Skeletal muscle tissue (tissue), 4 donors: ENCODE data around the gene COL20A1. TPM values are rescaled to one million over a fixed set of nuclear protein-coding genes. Genes with fewer than 3 reads are reported as not detected.

Experiments
- H3K27ac ChIP-seq: one replicate; pipeline ENCODE4 v1.7.0; 2013; ENCODE audit warnings: mild to moderate bottlenecking, low read depth, low read length, inconsistent platforms
- H3K27me3 ChIP-seq, 3 donors: one replicate each; pipeline ENCODE4 v1.7.0; 2013; ENCODE audit warnings: low read length in 3 of 3; ENCODE audit not compliant: control insufficient read depth in 3 of 3, insufficient read depth in 3 of 3
- H3K36me3 ChIP-seq, 3 donors: one replicate each; pipeline ENCODE4 v1.7.0; 2013; ENCODE audit warnings: low read length in 3 of 3; ENCODE audit not compliant: control insufficient read depth in 3 of 3, insufficient read depth in 3 of 3
- H3K4me1 ChIP-seq, 3 donors: one replicate each; pipeline ENCODE4 v1.7.0; 2013; ENCODE audit warnings: low read length in 3 of 3, mild to moderate bottlenecking in 3 of 3; ENCODE audit not compliant: control insufficient read depth in 3 of 3, insufficient read depth in 3 of 3
- H3K4me3 ChIP-seq, 3 donors: one replicate each; pipeline ENCODE4 v1.7.0; 2013; ENCODE audit warnings: low read length in 3 of 3
- H3K9ac ChIP-seq, 3 donors: one replicate each; pipeline ENCODE4 v1.7.0; 2013; ENCODE audit warnings: low read length in 3 of 3, mild to moderate bottlenecking in 3 of 3, moderate library complexity in 2 of 3, low read depth in 1 of 3
- H3K9me3 ChIP-seq, 3 donors: one replicate each; pipeline ENCODE4 v1.7.0; 2013; ENCODE audit warnings: low read length in 3 of 3; ENCODE audit not compliant: control insufficient read depth in 3 of 3
- total RNA-seq: library from RNA; depleted of rRNA; stranded (reverse); fragments of >200 nt; gene quantifications from one replicate; pipeline ENCODE4 v1.2.3, GENCODE V29; 2014
- donor health status: Osteomylitis.

The COL20A1 gene
- total RNA-seq, 1 donor from 2014 or later = 2.6 TPM

GRCh38 chr20:63284083-63284440, 8.9 kb upstream of the COL20A1 start:
- H3K4me1 ChIP-seq = no peaks in the 10 kb centered on the region
- no peak overlapping the region for H3K27ac ChIP-seq
- no peak overlapping the region for H3K9ac ChIP-seq
- H3K36me3 ChIP-seq = peaks cover 51 to 69% (median 60%) of the 10 kb centered on the region in 3 donors
- no peak overlapping the region for H3K4me3 ChIP-seq
- H3K27me3 ChIP-seq = no peaks in the 10 kb centered on the region
- H3K9me3 ChIP-seq = no peaks in the 10 kb centered on the region

- no peak overlapping the region for H3K27ac ChIP-seq
- no peak overlapping the region for H3K4me3 ChIP-seq
- H3K36me3 ChIP-seq = peaks cover 49 to 66% (median 56%) of the 10 kb centered on the region in 3 donors
- no peaks in the 10 kb centered on the region for H3K4me1 ChIP-seq
- no peaks in the 10 kb centered on the region for H3K9me3 ChIP-seq
- no peak overlapping the region for H3K9ac ChIP-seq
- H3K27me3 ChIP-seq = no peaks in the 10 kb centered on the region
Observed at GRCh38 chr20:63284544-63284949, 8.4 kb upstream of the COL20A1 start.

GRCh38 chr20:63284981-63285524, 7.9 kb upstream of the COL20A1 start:
- no peak overlapping the region for H3K9ac ChIP-seq
- no peaks in the 10 kb centered on the region for H3K4me1 ChIP-seq
- no peak overlapping the region for H3K27ac ChIP-seq
- H3K36me3 ChIP-seq = peaks cover 47 to 61% (median 55%) of the 10 kb centered on the region in 3 donors
- no peaks in the 10 kb centered on the region for H3K9me3 ChIP-seq
- no peak overlapping the region for H3K4me3 ChIP-seq
- H3K27me3 ChIP-seq = no peaks in the 10 kb centered on the region

- Histone ChIP-seq H3K27ac (no peak overlapping the region), H3K4me1 (no peaks in the 10 kb centered on the region), H3K9ac (no peak overlapping the region), H3K27me3 (no peaks in the 10 kb centered on the region), H3K9me3 (no peaks in the 10 kb centered on the region), H3K4me3 (no peak overlapping the region), H3K36me3 (peaks cover 43 to 53% (median 49%) of the 10 kb centered on the region in 3 donors)
Observed at GRCh38 chr20:63285636-63286615, 7.1 kb upstream of the COL20A1 start.

GRCh38 chr20:63286781-63287696, 5.9 kb upstream of the COL20A1 start:
- Histone ChIP-seq H3K27ac (no peak overlapping the region), H3K4me3 (no peak overlapping the region), H3K9ac (no peak overlapping the region), H3K4me1 (no peaks in the 10 kb centered on the region), H3K27me3 (peaks cover 2 to 4% (median 4%) of the 10 kb centered on the region in 3 donors), H3K9me3 (no peaks in the 10 kb centered on the region), H3K36me3 (peaks cover 37 to 42% (median 40%) of the 10 kb centered on the region in 3 donors)

- H3K4me3 ChIP-seq = no peak overlapping the region
- no peaks in the 10 kb centered on the region for H3K4me1 ChIP-seq
- peaks cover 31 to 38% (median 32%) of the 10 kb centered on the region in 3 donors for H3K36me3 ChIP-seq
Observed at GRCh38 chr20:63287697-63288580, 5.0 kb upstream of the COL20A1 start.

GRCh38 chr20:63288581-63289251, 4.3 kb upstream of the COL20A1 start:
- no peaks in the 10 kb centered on the region for H3K4me1 ChIP-seq
- peaks cover 7 to 21% (median 19%) of the 10 kb centered on the region in 3 donors for H3K27me3 ChIP-seq
- no peak overlapping the region for H3K9ac ChIP-seq
- no peak overlapping the region for H3K27ac ChIP-seq
- peaks cover 25 to 30% (median 25%) of the 10 kb centered on the region in 3 donors for H3K36me3 ChIP-seq
- H3K4me3 ChIP-seq = no peak overlapping the region
- H3K9me3 ChIP-seq = no peaks in the 10 kb centered on the region

More at GRCh38 chr20:63287697-63288580, 5.0 kb upstream of the COL20A1 start:
- no peak overlapping the region for H3K9ac ChIP-seq
- H3K27me3 ChIP-seq = peaks cover 7 to 13% (median 12%) of the 10 kb centered on the region in 3 donors
- no peaks in the 10 kb centered on the region for H3K9me3 ChIP-seq
- no peak overlapping the region for H3K27ac ChIP-seq

GRCh38 chr20:63289311-63290135, 3.5 kb upstream of the COL20A1 start:
- peaks cover 22 to 24% (median 23%) of the 10 kb centered on the region in 3 donors for H3K36me3 ChIP-seq
- no peak overlapping the region for H3K4me3 ChIP-seq
- no peak overlapping the region for H3K9ac ChIP-seq
- H3K4me1 ChIP-seq = no peaks in the 10 kb centered on the region
- peaks cover 7 to 24% (median 22%) of the 10 kb centered on the region in 3 donors for H3K27me3 ChIP-seq
- no peak overlapping the region for H3K27ac ChIP-seq
- H3K9me3 ChIP-seq = no peaks in the 10 kb centered on the region
